ENCODE data around the gene MAD1L1. TPM values are rescaled to one million over a fixed set of nuclear protein-coding genes. Genes with fewer than 3 reads are reported as not detected.

MAD1L1 gene
- total RNA-seq, 1 donor from 2014 or later: 32.3 TPM

DNA sequence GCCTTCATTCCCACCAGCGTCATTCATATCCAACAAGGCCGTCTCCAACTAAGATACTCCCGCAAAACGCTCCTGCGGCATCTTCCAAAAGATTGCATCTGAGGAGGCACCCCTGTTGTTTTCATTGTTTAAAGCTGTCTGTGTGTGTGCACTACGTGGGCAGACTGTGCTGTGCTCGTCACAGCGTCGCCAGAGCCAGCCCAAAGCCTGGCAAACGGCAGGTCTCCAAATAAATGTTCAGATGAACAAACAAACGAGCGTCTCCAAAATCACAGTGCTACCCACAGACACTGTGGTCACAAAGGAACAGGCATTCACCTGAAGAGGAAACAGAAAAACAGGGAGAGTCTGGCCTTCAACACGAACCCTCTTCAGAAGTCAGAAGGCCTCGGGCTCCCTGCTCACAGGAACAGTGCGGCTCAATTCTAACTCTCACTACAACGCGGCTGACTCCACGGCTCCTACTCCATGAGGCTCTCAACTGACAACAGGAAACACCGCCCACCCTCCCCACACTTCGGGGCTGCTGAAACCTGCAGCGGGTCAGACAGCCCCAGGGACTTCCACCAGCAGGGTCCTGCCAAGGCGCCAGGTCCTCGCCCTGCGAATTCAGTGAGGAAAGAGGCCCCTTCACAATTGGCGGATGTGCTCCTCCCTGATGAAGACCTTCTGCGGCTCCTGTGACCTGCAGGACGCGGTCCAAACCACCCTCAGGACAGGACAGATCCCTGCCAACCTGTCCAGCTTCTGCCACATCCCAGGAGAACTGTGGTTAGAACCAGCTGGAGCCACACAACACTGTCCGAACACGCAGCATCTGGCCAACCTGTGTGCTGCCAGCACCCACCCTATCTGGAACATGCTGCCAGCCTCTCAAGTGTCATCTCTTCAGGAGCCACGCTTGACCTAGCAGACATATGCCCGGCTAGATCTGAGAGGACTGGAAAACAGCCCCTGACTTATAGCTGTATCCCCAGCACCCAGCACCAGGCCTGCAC lies 36.1 kb downstream of the MAD1L1 start:
- Histone ChIP-seq H3K9ac (ENCODE audit: low read length) (no peak overlapping the region), H3K27me3 (ENCODE audit: insufficient read depth, low read length) (no peaks in the 10 kb centered on the region), H3K9me3 (ENCODE audit: insufficient read depth, low read depth, low read length) (no peaks in the 10 kb centered on the region), H3K27ac (ENCODE audit: low read depth, low read length) (no peak overlapping the region), H3K79me2 (ENCODE audit: insufficient read depth, low read length) (no peaks in the 10 kb centered on the region), H3K4me1 (ENCODE audit: insufficient read depth, low read length) (no peaks in the 10 kb centered on the region), H3K36me3 (ENCODE audit: insufficient read depth, low read length) (peaks cover 3% of the 10 kb centered on the region), H3K4me2 (ENCODE audit: low read length) (no peak overlapping the region), H2AFZ (ENCODE audit: low read depth, low read length) (no peak overlapping the region), H4K20me1 (ENCODE audit: insufficient read depth, low read length) (peaks cover 4% of the 10 kb centered on the region), H3K4me3 (ENCODE audit: insufficient read depth, low read depth, low read length) (no peak overlapping the region)
- no peaks in the 10 kb centered on the region for H3K27me3 Mint-ChIP-seq (ENCODE audit: low read depth, unreplicated experiment)
- H3K4me3 Mint-ChIP-seq (ENCODE audit: unreplicated experiment): no peak overlapping the region
- TF ChIP-seq CTCF (IDR thresholded peaks at IDR 0.05; ENCODE audit: insufficient read depth, low read depth, low read length): no peak
- no peak for TF ChIP-seq EZH2 (IDR thresholded peaks at IDR 0.05; ENCODE audit: insufficient read depth, low read length)
- H3K9me3 Mint-ChIP-seq (ENCODE audit: unreplicated experiment): no peaks in the 10 kb centered on the region
- FAIRE-seq (no peak), DNase-seq (ENCODE audit: low read depth) (no peak)
- peaks cover 28% of the 10 kb centered on the region for H3K36me3 Mint-ChIP-seq (ENCODE audit: low read depth, unreplicated experiment)
- no peaks in the 10 kb centered on the region for H3K4me1 Mint-ChIP-seq (ENCODE audit: low read depth, unreplicated experiment)
- H3K27ac Mint-ChIP-seq (ENCODE audit: unreplicated experiment): no peak overlapping the region

- H3K4me2 ChIP-seq (ENCODE audit: low read length): no peak overlapping the region
- Mint-ChIP-seq H3K4me3 (ENCODE audit: unreplicated experiment) (no peak overlapping the region), H3K4me1 (ENCODE audit: low read depth, unreplicated experiment) (peaks cover 4% of the 10 kb centered on the region), H3K36me3 (ENCODE audit: low read depth, unreplicated experiment) (peaks cover 28% of the 10 kb centered on the region), H3K9me3 (ENCODE audit: unreplicated experiment) (no peaks in the 10 kb centered on the region), H3K27me3 (ENCODE audit: low read depth, unreplicated experiment) (no peaks in the 10 kb centered on the region), H3K27ac (ENCODE audit: unreplicated experiment) (no peak overlapping the region)
- no peaks in the 10 kb centered on the region for H3K9me3 ChIP-seq (ENCODE audit: insufficient read depth, low read depth, low read length)
- H3K4me3 ChIP-seq (ENCODE audit: insufficient read depth, low read depth, low read length): no peak overlapping the region
- no peak for DNase-seq (ENCODE audit: low read depth)
- H2AFZ ChIP-seq (ENCODE audit: low read depth, low read length): no peak overlapping the region
- no peak overlapping the region for H3K27ac ChIP-seq (ENCODE audit: low read depth, low read length)
- H3K36me3 ChIP-seq (ENCODE audit: insufficient read depth, low read length): peaks cover 3% of the 10 kb centered on the region
- H3K27me3 ChIP-seq (ENCODE audit: insufficient read depth, low read length): no peaks in the 10 kb centered on the region
- no peaks in the 10 kb centered on the region for H3K79me2 ChIP-seq (ENCODE audit: insufficient read depth, low read length)
- no peak for FAIRE-seq
- peaks cover 4% of the 10 kb centered on the region for H4K20me1 ChIP-seq (ENCODE audit: insufficient read depth, low read length)
- peaks cover 1% of the 10 kb centered on the region for H3K4me1 ChIP-seq (ENCODE audit: insufficient read depth, low read length)
- no peak overlapping the region for H3K9ac ChIP-seq (ENCODE audit: low read length)
- no peak for TF ChIP-seq EZH2 (IDR thresholded peaks at IDR 0.05; ENCODE audit: insufficient read depth, low read length)
- no peak for TF ChIP-seq CTCF (IDR thresholded peaks at IDR 0.05; ENCODE audit: insufficient read depth, low read depth, low read length)
These were observed 37.1 kb downstream of the MAD1L1 start for GRCh38 chr7:2195400-2196246.
